Activated B cell treated with CpG ODN at 0.5 μM for 24 hours (primary cell): Measurements from ENCODE around the gene RPLP2. TPM values are rescaled to one million over a fixed set of nuclear protein-coding genes. Genes with fewer than 3 reads are reported as not detected.

Experiments used
- ATAC-seq: fragments of 200-7000 bp; cut with Tn5 transposase; one replicate; pipeline ENCODE4 v1.10.0; 2021; ENCODE audit warnings: low read depth, mild to moderate bottlenecking, moderate library complexity
- CTCF ChIA-PET: fragments of 350-600 bp; sonication (Branson Sonifier 250); formaldehyde crosslinking; loops from one replicate; lab custom pipeline; 2021; ENCODE audit warnings: antibody characterized with exemption; lab: Charles Lee
- POLR2A ChIA-PET: fragments of 350-600 bp; sonication (Branson Sonifier 250); formaldehyde crosslinking; loops from one replicate; lab custom pipeline; 2021; ENCODE audit warnings: antibody characterized with exemption; lab: Charles Lee
- DNase-seq: peaks from one replicate; pipeline ENCODE4 v3.0.0; 2022
- H3K27ac Mint-ChIP-seq: one replicate; pipeline ENCODE4 v1.8.0; 2020; ENCODE audit warnings: mixed read lengths
- H3K27me3 Mint-ChIP-seq: one replicate; pipeline ENCODE4 v1.8.0; 2021; ENCODE audit warnings: mixed read lengths
- H3K36me3 Mint-ChIP-seq: one replicate; pipeline ENCODE4 v1.8.0; 2021; ENCODE audit warnings: low read depth, mixed read lengths
- H3K4me1 Mint-ChIP-seq: one replicate; pipeline ENCODE4 v1.8.0; 2021; ENCODE audit warnings: mixed read lengths
- H3K4me3 Mint-ChIP-seq: one replicate; pipeline ENCODE4 v1.8.0; 2020; ENCODE audit warnings: mild to moderate bottlenecking, mixed read lengths
- H3K9me3 Mint-ChIP-seq: one replicate; pipeline ENCODE4 v1.8.0; 2020; ENCODE audit warnings: mixed read lengths
- intact Hi-C: fragments of 100-400 bp; cut with micrococcal nuclease; formaldehyde crosslinking; loops from one replicate; pipeline ENCODE4 v1.15.1; 2024
- total RNA-seq: library from RNA; stranded (reverse); gene quantifications from 2 replicates; pipeline ENCODE4 v1.2.3, GENCODE V29; 2022
- TF ChIP-seq, protein P1 (sequence below): fragments of 200-600 bp; IDR thresholded peaks from one replicate; pipeline ENCODE4 v1.8.0; 2022; ENCODE audit warnings: antibody characterized with exemption, mild to moderate bottlenecking

RPLP2 gene
- total RNA-seq, 1 donor from 2014 or later = 4,124 TPM

DNA sequence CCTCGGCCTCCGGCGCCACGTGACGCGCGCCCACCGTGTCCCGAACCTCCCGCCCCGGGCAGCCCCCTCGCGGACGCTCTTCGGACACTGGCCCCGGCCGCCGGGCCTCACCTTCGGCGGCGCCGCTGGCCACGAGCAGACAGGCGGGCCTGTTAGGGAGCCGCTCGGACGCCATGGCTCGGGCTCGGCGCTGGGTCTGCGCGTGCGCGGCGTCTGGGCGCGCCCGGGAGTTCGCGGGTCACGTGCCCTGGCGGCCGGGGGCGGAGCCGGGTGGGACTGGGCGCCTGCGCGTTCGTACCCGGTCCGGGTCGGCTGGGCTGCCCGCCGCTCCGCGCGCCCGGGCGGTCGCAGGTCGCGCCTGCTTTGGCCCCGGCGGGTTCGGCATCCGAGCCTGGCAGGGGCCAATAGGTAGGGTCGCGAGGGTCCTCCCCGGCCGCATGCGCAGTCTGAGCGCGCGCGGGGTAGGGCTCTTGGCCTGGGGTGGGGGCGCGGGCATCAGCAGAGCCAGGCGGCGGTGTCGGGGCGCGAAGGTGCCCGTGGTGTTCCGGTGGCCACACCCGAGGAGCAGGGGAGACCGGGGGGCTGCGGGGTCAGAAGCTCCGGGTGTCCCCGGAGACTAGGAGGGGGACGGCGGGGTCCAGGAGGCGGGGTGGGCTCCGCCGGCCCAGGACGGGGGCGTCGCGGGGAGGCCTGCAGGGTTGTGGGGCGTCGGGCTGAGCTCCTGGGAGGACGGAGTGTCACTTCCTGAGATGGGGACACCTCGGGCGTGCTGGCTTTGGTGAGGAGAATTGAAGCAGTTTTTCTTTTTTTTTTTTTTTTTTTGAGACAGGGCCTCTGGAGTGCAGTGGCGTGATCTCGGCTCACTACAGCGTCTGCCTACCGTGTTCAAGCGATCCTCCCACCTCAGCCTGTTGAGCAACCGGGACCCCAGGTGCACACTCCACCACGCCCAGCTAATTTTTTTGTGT lies 32.2 kb upstream of the RPLP2 start, which contains the start of gene GATD1:
Gene GATD1 (minus strand): TSS at position 200 of the 968 bp plus-strand sequence. CDS start 25 bp downstream, at position 175.
- H3K4me3 Mint-ChIP-seq = peak within 1 kb of the TSS; percentile 81
- peaks cover 16% of the 10 kb centered on the region for H3K4me1 Mint-ChIP-seq
- POLR2A ChIA-PET = interaction anchor here (0.8 to 2.7 kb wide), 10 partner anchors 19 to 330 kb away, joined by 3 to 23 read pairs (median 5); partner anchors contain the start of genes IRF7, RPLP2, SLC25A22 and TALDO1
- intact Hi-C loops = loop anchor here (1.0 to 2.0 kb wide), 4 partner anchors 12 to 65 kb away; partner anchors contain the start of genes POLR2L, TALDO1 and TSPAN4
- CTCF ChIA-PET = no interaction called here
- H3K27me3 Mint-ChIP-seq = no peaks in the 10 kb centered on the region
- peaks cover 5% of the 10 kb centered on the region for H3K36me3 Mint-ChIP-seq
- H3K9me3 Mint-ChIP-seq = no peaks in the 10 kb centered on the region
- peak; percentile 98 for DNase-seq
- TF ChIP-seq, protein P1, sequence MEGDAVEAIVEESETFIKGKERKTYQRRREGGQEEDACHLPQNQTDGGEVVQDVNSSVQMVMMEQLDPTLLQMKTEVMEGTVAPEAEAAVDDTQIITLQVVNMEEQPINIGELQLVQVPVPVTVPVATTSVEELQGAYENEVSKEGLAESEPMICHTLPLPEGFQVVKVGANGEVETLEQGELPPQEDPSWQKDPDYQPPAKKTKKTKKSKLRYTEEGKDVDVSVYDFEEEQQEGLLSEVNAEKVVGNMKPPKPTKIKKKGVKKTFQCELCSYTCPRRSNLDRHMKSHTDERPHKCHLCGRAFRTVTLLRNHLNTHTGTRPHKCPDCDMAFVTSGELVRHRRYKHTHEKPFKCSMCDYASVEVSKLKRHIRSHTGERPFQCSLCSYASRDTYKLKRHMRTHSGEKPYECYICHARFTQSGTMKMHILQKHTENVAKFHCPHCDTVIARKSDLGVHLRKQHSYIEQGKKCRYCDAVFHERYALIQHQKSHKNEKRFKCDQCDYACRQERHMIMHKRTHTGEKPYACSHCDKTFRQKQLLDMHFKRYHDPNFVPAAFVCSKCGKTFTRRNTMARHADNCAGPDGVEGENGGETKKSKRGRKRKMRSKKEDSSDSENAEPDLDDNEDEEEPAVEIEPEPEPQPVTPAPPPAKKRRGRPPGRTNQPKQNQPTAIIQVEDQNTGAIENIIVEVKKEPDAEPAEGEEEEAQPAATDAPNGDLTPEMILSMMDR = no peak
- peak; percentile 87 for ATAC-seq
- H3K27ac Mint-ChIP-seq = peak within 1 kb of the TSS; percentile 69

- H3K27ac Mint-ChIP-seq = no peak overlapping the region
- H3K4me3 Mint-ChIP-seq = peak overlapping the region; percentile 32
- H3K27me3 Mint-ChIP-seq = no peaks in the 10 kb centered on the region
- H3K36me3 Mint-ChIP-seq = peaks cover 5% of the 10 kb centered on the region
- intact Hi-C loops = no loop called here
- H3K9me3 Mint-ChIP-seq = no peaks in the 10 kb centered on the region
- ATAC-seq (no peak), DNase-seq (no peak)
- peaks cover 16% of the 10 kb centered on the region for H3K4me1 Mint-ChIP-seq
- TF ChIP-seq, protein P1 = no peak
- ChIA-PET CTCF (no interaction called here), POLR2A (interaction anchor here (0.6 to 2.7 kb wide), 4 partner anchors 17 to 41 kb away, joined by 4 to 23 read pairs (median 8); no protein-coding TSS in a partner anchor)
These were observed 30.5 kb upstream of the RPLP2 start for GRCh38 chr11:778976-779954.

GRCh38 chr11:779955-780532 lies 29.7 kb upstream of the RPLP2 start:
- H3K9me3 Mint-ChIP-seq = no peaks in the 10 kb centered on the region
- H3K36me3 Mint-ChIP-seq = peaks cover 4% of the 10 kb centered on the region
- POLR2A ChIA-PET = interaction anchor here (2.5 kb wide), 1 partner anchor 40 kb away, joined by 8 read pairs; no protein-coding TSS in a partner anchor
- ATAC-seq (no peak), DNase-seq (no peak)
- H3K4me1 Mint-ChIP-seq = peaks cover 16% of the 10 kb centered on the region
- TF ChIP-seq, protein P1 = no peak
- intact Hi-C loops = no loop called here
- no peak overlapping the region for H3K27ac Mint-ChIP-seq
- CTCF ChIA-PET = no interaction called here
- no peak overlapping the region for H3K4me3 Mint-ChIP-seq
- no peaks in the 10 kb centered on the region for H3K27me3 Mint-ChIP-seq

GRCh38 chr11:782264-783174 lies 27.2 kb upstream of the RPLP2 start:
- Mint-ChIP-seq H3K4me1 (peaks cover 5% of the 10 kb centered on the region), H3K4me3 (no peak overlapping the region), H3K36me3 (peaks cover 4% of the 10 kb centered on the region), H3K27me3 (no peaks in the 10 kb centered on the region), H3K27ac (no peak overlapping the region), H3K9me3 (no peaks in the 10 kb centered on the region)
- POLR2A ChIA-PET = interaction anchor here (0.6 kb wide), 1 partner anchor 28 kb away, joined by 5 read pairs; no protein-coding TSS in a partner anchor
- TF ChIP-seq, protein P1 = no peak
- intact Hi-C loops = no loop called here
- no peak for DNase-seq
- CTCF ChIA-PET = interaction anchor here (1.3 kb wide), 1 partner anchor 14 kb away, joined by 3 read pairs; no protein-coding TSS in a partner anchor
- no peak for ATAC-seq
